ENCODE measurements around the gene DPY19L1.
"Not testable (repeated sequence)": the region's sequence is repeated elsewhere in the genome, so short reads cannot be mapped to it uniquely, and the experiment has no call there.

The DPY19L1 gene

DNA sequence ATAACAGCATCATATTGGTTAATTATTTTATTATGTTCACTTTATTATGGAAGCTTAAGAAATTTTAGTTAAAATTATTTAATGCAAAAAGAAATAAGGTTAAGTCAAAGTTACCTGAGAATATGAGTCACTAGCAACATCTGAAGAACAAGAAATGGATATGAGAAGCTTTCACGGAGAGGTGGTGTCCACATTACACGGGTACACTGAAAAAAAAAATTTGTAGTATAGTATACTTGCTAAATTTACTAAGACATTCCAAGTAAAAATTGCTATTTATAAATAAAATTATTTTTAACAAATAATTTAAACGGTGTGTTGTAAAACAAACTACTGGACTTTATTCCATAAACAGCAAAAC is 63.9 kb downstream of the DPY19L1 start:
- Mint-ChIP-seq H3K27ac (no peak overlapping the region), H3K27me3 (ENCODE audit: low read depth, poor library complexity) (no peaks in the 10 kb centered on the region), H3K9me3 (peaks cover 13% of the 10 kb centered on the region), H3K36me3 (ENCODE audit: low read depth) (peaks cover 64% of the 10 kb centered on the region), H3K4me3 (no peak overlapping the region), H3K4me1 (no peaks in the 10 kb centered on the region)
- no peak for TF ChIP-seq CTCF (IDR thresholded peaks at IDR 0.05)
- DNase-seq: no peak

GRCh38 chr7:34972739-34973399 is 64.4 kb downstream of the DPY19L1 start:
- not testable (repeated sequence) for DNase-seq; H3K4me1 Mint-ChIP-seq; H3K27ac Mint-ChIP-seq; H3K4me3 Mint-ChIP-seq; H3K27me3 Mint-ChIP-seq (ENCODE audit: low read depth, poor library complexity)
- peaks cover 13% of the 10 kb centered on the region for H3K9me3 Mint-ChIP-seq
- H3K36me3 Mint-ChIP-seq (ENCODE audit: low read depth): peaks cover 64% of the 10 kb centered on the region

- not testable (repeated sequence) for H3K4me1 Mint-ChIP-seq; DNase-seq; H3K9me3 Mint-ChIP-seq; H3K4me3 Mint-ChIP-seq; H3K27ac Mint-ChIP-seq; H3K27me3 Mint-ChIP-seq (ENCODE audit: low read depth, poor library complexity)
- peaks cover 52% of the 10 kb centered on the region for H3K36me3 Mint-ChIP-seq (ENCODE audit: low read depth)
These were observed 69.5 kb downstream of the DPY19L1 start for GRCh38 chr7:34967818-34968217.

DNA sequence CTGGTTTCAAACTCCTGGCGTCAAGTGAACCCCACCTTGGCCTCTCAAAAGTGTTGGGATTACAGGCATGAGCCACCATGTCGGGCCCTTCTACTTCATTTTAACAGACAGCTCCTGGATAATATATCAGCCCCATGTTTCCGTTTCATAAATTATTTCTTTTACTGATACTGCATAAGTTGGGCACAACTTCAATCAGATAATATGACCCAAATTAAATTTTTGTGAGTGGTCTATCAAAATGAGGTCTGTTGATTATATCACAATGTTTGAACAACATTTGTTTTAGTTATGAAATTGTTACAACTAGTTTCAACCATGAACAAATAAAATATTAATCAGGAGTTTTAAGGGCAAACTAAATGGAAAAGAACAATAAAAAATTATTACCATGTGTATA is 70.8 kb downstream of the DPY19L1 start:
- not testable (repeated sequence) for H3K27me3 Mint-ChIP-seq (ENCODE audit: low read depth, poor library complexity); H3K27ac Mint-ChIP-seq; H3K9me3 Mint-ChIP-seq; DNase-seq; H3K4me1 Mint-ChIP-seq; H3K4me3 Mint-ChIP-seq
- H3K36me3 Mint-ChIP-seq (ENCODE audit: low read depth): peaks cover 52% of the 10 kb centered on the region

- no peaks in the 10 kb centered on the region for H3K4me1 Mint-ChIP-seq
These were observed 79.3 kb downstream of the DPY19L1 start for GRCh38 chr7:34958021-34958420.

DNA sequence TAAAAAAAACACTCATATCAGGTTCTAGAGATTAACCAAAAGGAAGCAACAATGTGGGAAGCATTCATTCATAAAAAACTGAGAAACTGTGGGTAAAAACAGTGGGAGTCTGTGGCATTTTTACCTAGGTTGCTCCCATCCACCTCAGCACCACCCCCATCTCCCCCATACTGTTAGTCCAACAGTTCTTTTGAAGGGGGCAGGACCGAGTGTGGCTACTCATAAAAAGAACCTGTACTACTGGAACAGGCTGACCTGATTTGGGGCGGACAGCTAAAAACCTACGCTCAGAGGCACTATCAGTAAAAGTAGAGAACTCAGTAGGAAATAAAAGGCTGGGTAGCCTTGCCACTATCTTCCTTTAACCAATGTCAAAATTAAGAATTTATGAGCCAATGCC is 84.5 kb downstream of the DPY19L1 start:
- Mint-ChIP-seq H3K27me3 (ENCODE audit: low read depth, poor library complexity) (no peaks in the 10 kb centered on the region), H3K27ac (no peak overlapping the region), H3K4me3 (no peak overlapping the region), H3K4me1 (no peaks in the 10 kb centered on the region), H3K36me3 (ENCODE audit: low read depth) (peaks cover 41% of the 10 kb centered on the region), H3K9me3 (no peaks in the 10 kb centered on the region)
- no peak for TF ChIP-seq CTCF (IDR thresholded peaks at IDR 0.05)
- no peak for DNase-seq

More at GRCh38 chr7:34958021-34958420, 79.3 kb downstream of the DPY19L1 start:
- TF ChIP-seq CTCF (IDR thresholded peaks at IDR 0.05): no peak
- Mint-ChIP-seq H3K27ac (no peak overlapping the region), H3K36me3 (ENCODE audit: low read depth) (peaks cover 66% of the 10 kb centered on the region), H3K27me3 (ENCODE audit: low read depth, poor library complexity) (no peaks in the 10 kb centered on the region), H3K4me3 (no peak overlapping the region), H3K9me3 (peaks cover 4% of the 10 kb centered on the region)
- DNase-seq: no peak

GRCh38 chr7:34949361-34949760 is 87.9 kb downstream of the DPY19L1 start:
- no peak overlapping the region for H3K27ac Mint-ChIP-seq

DNA sequence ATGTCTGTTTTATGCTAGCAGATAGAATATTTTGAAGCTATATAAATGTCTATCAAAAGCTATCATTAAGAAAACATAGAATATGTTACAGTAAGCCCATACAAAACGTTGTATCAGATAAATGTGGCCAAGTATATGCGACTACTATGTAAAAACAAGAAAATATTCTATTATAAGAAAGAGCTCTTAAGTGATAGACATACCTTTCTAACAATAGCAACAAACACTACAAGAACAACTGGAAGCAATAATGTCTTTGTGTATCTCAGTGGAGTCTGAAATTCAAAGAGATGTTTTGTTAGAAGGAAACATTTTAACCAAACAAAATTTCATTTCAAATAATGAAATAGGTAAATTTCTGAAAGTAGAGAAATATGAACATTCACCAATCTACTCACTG is 89.9 kb downstream of the DPY19L1 start:
- H3K9me3 Mint-ChIP-seq; H3K4me3 Mint-ChIP-seq; H3K27ac Mint-ChIP-seq; DNase-seq; H3K27me3 Mint-ChIP-seq (ENCODE audit: low read depth, poor library complexity); H3K4me1 Mint-ChIP-seq: not testable (repeated sequence)
- peaks cover 16% of the 10 kb centered on the region for H3K36me3 Mint-ChIP-seq (ENCODE audit: low read depth)

More at GRCh38 chr7:34949361-34949760, 87.9 kb downstream of the DPY19L1 start:
- H3K36me3 Mint-ChIP-seq (ENCODE audit: low read depth): peaks cover 31% of the 10 kb centered on the region
- DNase-seq: no peak
- H3K9me3 Mint-ChIP-seq: no peaks in the 10 kb centered on the region
- H3K4me3 Mint-ChIP-seq: no peak overlapping the region
- TF ChIP-seq CTCF (IDR thresholded peaks at IDR 0.05): no peak
- H3K4me1 Mint-ChIP-seq: no peaks in the 10 kb centered on the region
- H3K27me3 Mint-ChIP-seq (ENCODE audit: low read depth, poor library complexity): no peaks in the 10 kb centered on the region

Data from nephron progenitor cell (in vitro differentiated cells).